ENCODE measurements around the gene SMYD3.

Gene SMYD3

GRCh38 chr1:246095443-246095842 is 411.6 kb downstream of the SMYD3 start:
- no peak for TF ChIP-seq CTCF (IDR thresholded peaks at IDR 0.05; ENCODE audit: insufficient read depth, low read length, poor library complexity, severe bottlenecking)
- no peak for TF ChIP-seq EZH2phosphoT487 (conservative IDR thresholded peaks at IDR 0.05; ENCODE audit: low read length)
- H3K36me3 ChIP-seq (ENCODE audit: low read length): no peaks in the 10 kb centered on the region
- H3K79me2 ChIP-seq (ENCODE audit: insufficient read depth, low read length): no peaks in the 10 kb centered on the region

GRCh38 chr1:246093230-246093629 is 413.8 kb downstream of the SMYD3 start:
- no peaks in the 10 kb centered on the region for H3K9me3 ChIP-seq (ENCODE audit: insufficient read depth, low read length)
- no peak for TF ChIP-seq EZH2phosphoT487 (conservative IDR thresholded peaks at IDR 0.05; ENCODE audit: low read length)
- TF ChIP-seq CTCF (IDR thresholded peaks at IDR 0.05; ENCODE audit: insufficient read depth, low read length, poor library complexity, severe bottlenecking): no peak
- H3K36me3 ChIP-seq (ENCODE audit: low read length): no peaks in the 10 kb centered on the region
- no peaks in the 10 kb centered on the region for H3F3A ChIP-seq (ENCODE audit: insufficient read depth)
- H2AFZ ChIP-seq (ENCODE audit: low read depth, low read length, severe bottlenecking): no peak overlapping the region
- no peak overlapping the region for H3K4me2 ChIP-seq (ENCODE audit: low read depth, low read length, poor library complexity, severe bottlenecking)
- no peak overlapping the region for H3K27ac ChIP-seq (ENCODE audit: low read depth, low read length)
- no peaks in the 10 kb centered on the region for H3K79me2 ChIP-seq (ENCODE audit: insufficient read depth, low read length)
- no peaks in the 10 kb centered on the region for H3K27me3 ChIP-seq (ENCODE audit: low read length)
- no peak overlapping the region for H3K4me3 ChIP-seq (ENCODE audit: insufficient read depth, low read length, poor library complexity, severe bottlenecking)
- H4K20me1 ChIP-seq (ENCODE audit: low read depth, low read length): no peaks in the 10 kb centered on the region
- no peaks in the 10 kb centered on the region for H3K9me2 ChIP-seq (replicated peaks; ENCODE audit: insufficient read depth, low read length)
- no peak overlapping the region for H3K9ac ChIP-seq (ENCODE audit: low read length)

More at GRCh38 chr1:246095443-246095842, 411.6 kb downstream of the SMYD3 start:
- Histone ChIP-seq H4K20me1 (ENCODE audit: low read depth, low read length) (no peaks in the 10 kb centered on the region), H3K9me3 (ENCODE audit: insufficient read depth, low read length) (no peaks in the 10 kb centered on the region), H3K9ac (ENCODE audit: low read length) (no peak overlapping the region), H2AFZ (ENCODE audit: low read depth, low read length, severe bottlenecking) (no peak overlapping the region), H3K9me2 (replicated peaks; ENCODE audit: insufficient read depth, low read length) (no peaks in the 10 kb centered on the region), H3K27me3 (ENCODE audit: low read length) (no peaks in the 10 kb centered on the region), H3K4me2 (ENCODE audit: low read depth, low read length, poor library complexity, severe bottlenecking) (no peak overlapping the region), H3F3A (ENCODE audit: insufficient read depth) (no peaks in the 10 kb centered on the region), H3K27ac (ENCODE audit: low read depth, low read length) (no peak overlapping the region), H3K4me3 (ENCODE audit: insufficient read depth, low read length, poor library complexity, severe bottlenecking) (no peak overlapping the region)

GRCh38 chr1:246092136-246092535 is 414.9 kb downstream of the SMYD3 start:
- H3K36me3 ChIP-seq (ENCODE audit: low read length): no peaks in the 10 kb centered on the region
- no peaks in the 10 kb centered on the region for H3K27me3 ChIP-seq (ENCODE audit: low read length)
- no peaks in the 10 kb centered on the region for H3K9me2 ChIP-seq (replicated peaks; ENCODE audit: insufficient read depth, low read length)
- H3K9ac ChIP-seq (ENCODE audit: low read length): no peak overlapping the region
- H3K79me2 ChIP-seq (ENCODE audit: insufficient read depth, low read length): no peaks in the 10 kb centered on the region
- no peaks in the 10 kb centered on the region for H4K20me1 ChIP-seq (ENCODE audit: low read depth, low read length)
- H3F3A ChIP-seq (ENCODE audit: insufficient read depth): no peaks in the 10 kb centered on the region
- H3K27ac ChIP-seq (ENCODE audit: low read depth, low read length): no peak overlapping the region
- TF ChIP-seq CTCF (IDR thresholded peaks at IDR 0.05; ENCODE audit: insufficient read depth, low read length, poor library complexity, severe bottlenecking) (no peak), EZH2phosphoT487 (conservative IDR thresholded peaks at IDR 0.05; ENCODE audit: low read length) (no peak)
- no peak overlapping the region for H2AFZ ChIP-seq (ENCODE audit: low read depth, low read length, severe bottlenecking)
- no peak overlapping the region for H3K4me3 ChIP-seq (ENCODE audit: insufficient read depth, low read length, poor library complexity, severe bottlenecking)
- H3K4me2 ChIP-seq (ENCODE audit: low read depth, low read length, poor library complexity, severe bottlenecking): no peak overlapping the region
- no peaks in the 10 kb centered on the region for H3K9me3 ChIP-seq (ENCODE audit: insufficient read depth, low read length)
